BE2C (cell line): ENCODE results near the gene F2RL3.

Experiments used
- DNase-seq: peaks from one replicate; pipeline ENCODE4 v3.0.0-alpha.2; 2020
- H3K27me3 ChIP-seq: fragments of 250-450 bp; sonication (Bioruptor Pico); 2 replicates; pipeline ENCODE4 v1.5.1; 2020; ENCODE audit warnings: mild to moderate bottlenecking
- H3K36me3 ChIP-seq: fragments of 250-450 bp; sonication (Bioruptor Pico); 2 replicates; pipeline ENCODE4 v1.5.1; 2020; ENCODE audit warnings: mild to moderate bottlenecking
- H3K4me1 ChIP-seq: fragments of 250-450 bp; sonication (Bioruptor Pico); 2 replicates; pipeline ENCODE4 v1.5.1; 2020
- H3K4me3 ChIP-seq: 2 replicates; pipeline ENCODE4 v1.5.1; 2011; ENCODE audit warnings: low read depth, low read length
- H3K9me3 ChIP-seq: fragments of 250-450 bp; sonication (Bioruptor Pico); 2 replicates; pipeline ENCODE4 v1.5.1; 2020
- CTCF ChIP-seq: IDR thresholded peaks from 2 replicates; pipeline ENCODE4 v1.5.1; 2012; ENCODE audit warnings: mild to moderate bottlenecking, low read depth, low read length

F2RL3 gene

GRCh38 chr19:16891696-16892382, 3.0 kb downstream of the F2RL3 start:
- no peaks in the 10 kb centered on the region for H3K27me3 ChIP-seq
- DNase-seq: no peak
- no peaks in the 10 kb centered on the region for H3K36me3 ChIP-seq
- no peak for TF ChIP-seq CTCF
- H3K4me3 ChIP-seq: no peak overlapping the region
- peaks cover 6% of the 10 kb centered on the region; the same call in 1 of the 2 replicates for H3K4me1 ChIP-seq
- H3K9me3 ChIP-seq: no peaks in the 10 kb centered on the region

DNA sequence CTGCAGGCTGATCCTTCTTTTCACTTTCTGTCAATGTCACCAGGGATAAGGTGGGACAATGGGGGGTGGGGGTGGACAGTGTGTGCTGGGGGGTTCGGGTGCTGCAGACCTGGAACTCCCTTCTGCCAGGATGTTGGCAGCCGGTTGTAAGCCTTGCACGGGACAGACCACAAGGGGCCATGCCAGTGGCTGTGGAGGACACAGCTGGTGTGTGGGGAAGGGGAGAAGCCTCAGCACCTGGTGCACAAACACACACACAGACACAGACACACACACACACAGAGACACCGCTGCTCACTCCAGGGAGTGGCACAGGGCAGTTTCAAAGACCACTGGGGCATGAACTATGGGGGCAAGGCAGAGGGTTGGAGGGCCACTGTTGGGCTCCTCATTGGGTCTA, 3.6 kb downstream of the F2RL3 start:
- TF ChIP-seq CTCF: no peak
- no peaks in the 10 kb centered on the region for H3K9me3 ChIP-seq
- no peak overlapping the region for H3K4me3 ChIP-seq
- peaks cover 6% of the 10 kb centered on the region; the same call in 1 of the 2 replicates for H3K4me1 ChIP-seq
- H3K27me3 ChIP-seq: no peaks in the 10 kb centered on the region
- no peak for DNase-seq
- H3K36me3 ChIP-seq: no peaks in the 10 kb centered on the region

DNA sequence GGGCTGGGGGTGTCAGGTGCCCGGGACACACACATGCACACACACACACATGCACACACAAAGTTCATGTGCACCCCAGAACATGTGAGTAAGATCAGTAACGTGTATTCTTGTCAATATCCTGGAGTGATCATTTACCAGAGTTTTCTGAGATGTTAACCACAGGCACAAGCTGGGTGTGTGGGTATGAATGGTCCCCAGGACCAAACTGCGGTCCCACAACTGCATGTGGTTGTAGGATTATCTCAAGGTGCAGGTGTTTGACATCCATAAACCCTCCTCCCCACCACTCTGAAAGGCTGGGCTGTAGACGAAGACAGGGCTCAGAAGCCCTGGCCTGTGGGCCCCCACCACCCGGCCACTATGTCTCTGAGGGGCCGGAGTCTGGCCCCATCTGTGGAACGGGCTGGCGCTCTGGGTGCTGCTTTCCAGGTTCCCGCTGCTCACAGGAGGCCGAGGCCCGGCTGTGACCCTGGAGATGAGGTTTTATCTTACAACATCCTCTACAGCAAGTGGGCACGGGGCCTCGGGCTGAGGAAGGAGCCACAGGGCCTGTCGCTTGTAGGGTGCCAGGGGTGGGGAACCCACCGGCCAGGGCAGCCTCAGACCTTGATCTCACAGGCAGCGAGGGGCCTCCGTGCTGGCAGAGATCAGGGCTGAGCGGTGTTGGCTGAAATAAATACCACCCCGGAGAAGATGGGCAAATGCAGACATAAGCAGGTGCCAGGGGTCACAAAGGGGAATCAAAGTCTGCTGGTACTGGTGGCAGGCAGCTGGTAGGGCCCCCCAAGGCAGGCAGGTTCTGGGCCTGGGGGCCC, 4.3 kb downstream of the F2RL3 start:
- TF ChIP-seq CTCF: no peak
- H3K4me3 ChIP-seq: no peak overlapping the region
- H3K4me1 ChIP-seq: peaks cover 6% of the 10 kb centered on the region; the same call in 1 of the 2 replicates
- H3K27me3 ChIP-seq: no peaks in the 10 kb centered on the region
- DNase-seq: no peak
- no peaks in the 10 kb centered on the region for H3K36me3 ChIP-seq
- H3K9me3 ChIP-seq: no peaks in the 10 kb centered on the region

- Histone ChIP-seq H3K36me3 (no peaks in the 10 kb centered on the region), H3K4me3 (no peak overlapping the region), H3K9me3 (no peaks in the 10 kb centered on the region), H3K27me3 (no peaks in the 10 kb centered on the region), H3K4me1 (peaks cover 6% of the 10 kb centered on the region; the same call in 1 of the 2 replicates)
- TF ChIP-seq CTCF: no peak
- peak; percentile 40 for DNase-seq
Measured at GRCh38 chr19:16893686-16893989, 4.8 kb downstream of the F2RL3 start.

- Histone ChIP-seq H3K9me3 (no peaks in the 10 kb centered on the region), H3K4me1 (peaks cover 6% of the 10 kb centered on the region; the same call in 1 of the 2 replicates), H3K36me3 (no peaks in the 10 kb centered on the region), H3K27me3 (no peaks in the 10 kb centered on the region), H3K4me3 (no peak overlapping the region)
- TF ChIP-seq CTCF: no peak
- DNase-seq: no peak
Measured at GRCh38 chr19:16894080-16894479, 5.3 kb downstream of the F2RL3 start.
